Gastrocnemius medialis (tissue), 4 donors: ENCODE measurements around the gene DPEP3. TPM values are rescaled to one million over a fixed set of nuclear protein-coding genes. Genes with fewer than 3 reads are reported as not detected.

Source experiments
- ATAC-seq, 2 donors: fragments of 150-250 bp; one replicate each; pipeline ENCODE4 v1.9.1; 2016
- DNase-seq, 2 donors: peaks; one replicate each; pipeline ENCODE4 v3.0.0-alpha.2; 2019
- H3K27ac ChIP-seq, 4 donors: fragments of 200-600 bp; sonication (generic); 1 replicate in 1 of 4; 2 replicates in 3 of 4; pipeline ENCODE4 v1.5.1; 2016 to 2018; ENCODE audit warnings: mild to moderate bottlenecking in 2 of 4, moderate library complexity in 1 of 4
- H3K27me3 ChIP-seq, 3 donors: fragments of 200-600 bp; sonication (generic) in 2 of 3; 1 replicate in 1 of 3; 2 replicates in 2 of 3; pipeline versions ENCODE4 v1.5.1 to v1.6.0; 2016 to 2019; ENCODE audit warnings: mild to moderate bottlenecking in 1 of 3, moderate library complexity in 1 of 3
- H3K36me3 ChIP-seq, 2 donors: fragments of 200-600 bp; sonication (generic) in 1 of 2; one replicate each; pipeline ENCODE4 v1.5.1; 2017 to 2018
- H3K4me1 ChIP-seq, 2 donors: fragments of 200-600 bp; sonication (generic) in 1 of 2; one replicate each; pipeline ENCODE4 v1.5.1; 2016 to 2017; ENCODE audit warnings: mild to moderate bottlenecking in 2 of 2
- H3K4me3 ChIP-seq, 4 donors: fragments of 200-600 bp; sonication (generic) in 3 of 4; 1 replicate in 1 of 4; 2 replicates in 3 of 4; pipeline ENCODE4 v1.5.1; 2016 to 2019; ENCODE audit warnings: mild to moderate bottlenecking in 2 of 4
- H3K9me3 ChIP-seq, 3 donors: fragments of 200-600 bp; sonication (generic) in 2 of 3; 1 replicate in 1 of 3; 2 replicates in 2 of 3; pipeline ENCODE4 v1.5.1; 2016 to 2019
- POLR2A ChIP-seq, 2 donors: fragments of 450-650 bp; IDR thresholded peaks; one replicate each; pipeline ENCODE4 v1.6.1; 2017; ENCODE audit warnings: antibody characterized with exemption in 2 of 2, mild to moderate bottlenecking in 2 of 2, moderate library complexity in 2 of 2
- in situ Hi-C, 4 donors: fragments of 200-750 bp; cut with MboI; loops; one replicate each; pipeline versions ENCODE4 v1.15.0 to v1.8.0; 2017; ENCODE audit warnings: low sequenced_read_pairs in 4 of 4
- intact Hi-C: fragments of 100-400 bp; cut with DNase I; formaldehyde crosslinking; loops from one replicate; pipeline ENCODE4 v1.15.1; 2023; ENCODE audit warnings: low total_unique reads
- total RNA-seq, 4 donors: library from RNA; depleted of rRNA; stranded (reverse); fragments of >200 nt; gene quantifications; one replicate each; pipeline versions ENCODE4 v1.1.0 to v1.2.3, GENCODE V29; 2016
- TF ChIP-seq, protein P1 (sequence below), 5 experiments: fragments of 450-650 bp in 3 of 5; fragments of 200-600 bp in 2 of 5; sonication (generic) in 2 of 5; IDR thresholded peaks in 4 of 5; conservative IDR thresholded peaks in 1 of 5; 1 replicate in 4 of 5; 2 replicates in 1 of 5; pipeline ENCODE4 v1.5.1; 2016 to 2019; ENCODE audit warnings: antibody characterized with exemption in 5 of 5, mild to moderate bottlenecking in 3 of 5, moderate library complexity in 3 of 5

Gene DPEP3
- total RNA-seq, 4 donors from 2014 or later: not detected

DNA sequence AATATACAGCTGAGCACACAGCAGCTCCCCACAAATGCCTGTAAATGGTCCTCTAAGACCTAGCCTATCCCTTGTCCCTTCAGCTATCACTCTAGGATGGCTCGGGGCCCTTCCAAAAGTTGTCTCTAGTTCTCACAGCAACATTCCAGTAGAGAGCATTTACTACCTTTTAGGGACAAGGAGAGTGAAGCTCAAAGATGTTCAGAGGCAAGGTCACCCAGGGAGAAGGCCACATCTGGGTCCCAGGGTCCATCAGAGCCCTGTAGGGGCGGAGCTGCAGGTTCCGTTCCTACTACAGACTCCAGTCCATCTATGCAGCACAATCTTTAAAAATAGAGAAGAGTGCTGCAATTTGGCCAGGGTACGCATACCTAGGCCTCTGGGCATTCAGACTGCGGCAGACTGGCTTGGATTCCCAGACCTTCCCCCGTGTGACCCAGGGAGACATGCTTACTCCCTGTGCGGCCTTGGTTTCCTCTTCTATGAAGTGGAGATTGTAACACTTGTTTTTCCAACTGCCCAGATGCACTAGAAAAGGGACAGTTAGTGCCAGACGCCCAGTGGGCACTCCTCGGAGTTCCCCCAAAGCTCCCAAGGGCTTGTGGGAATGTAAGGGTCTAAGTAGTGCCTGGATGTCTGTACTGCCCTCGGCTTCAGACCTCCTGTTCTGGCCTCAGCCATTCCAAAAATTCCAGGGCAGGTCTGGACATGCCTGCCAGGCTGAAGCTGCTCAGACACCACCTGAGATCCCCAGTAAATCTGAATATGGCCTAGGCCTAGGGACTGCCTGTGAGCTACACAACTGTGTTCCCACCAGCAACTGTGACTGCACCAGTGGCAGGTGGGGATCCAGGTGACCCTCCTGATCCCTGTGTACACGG is 14.4 kb downstream of the DPEP3 start:
- TF ChIP-seq POLR2A (IDR thresholded peaks at IDR 0.05): no peak
- TF ChIP-seq, protein P1, sequence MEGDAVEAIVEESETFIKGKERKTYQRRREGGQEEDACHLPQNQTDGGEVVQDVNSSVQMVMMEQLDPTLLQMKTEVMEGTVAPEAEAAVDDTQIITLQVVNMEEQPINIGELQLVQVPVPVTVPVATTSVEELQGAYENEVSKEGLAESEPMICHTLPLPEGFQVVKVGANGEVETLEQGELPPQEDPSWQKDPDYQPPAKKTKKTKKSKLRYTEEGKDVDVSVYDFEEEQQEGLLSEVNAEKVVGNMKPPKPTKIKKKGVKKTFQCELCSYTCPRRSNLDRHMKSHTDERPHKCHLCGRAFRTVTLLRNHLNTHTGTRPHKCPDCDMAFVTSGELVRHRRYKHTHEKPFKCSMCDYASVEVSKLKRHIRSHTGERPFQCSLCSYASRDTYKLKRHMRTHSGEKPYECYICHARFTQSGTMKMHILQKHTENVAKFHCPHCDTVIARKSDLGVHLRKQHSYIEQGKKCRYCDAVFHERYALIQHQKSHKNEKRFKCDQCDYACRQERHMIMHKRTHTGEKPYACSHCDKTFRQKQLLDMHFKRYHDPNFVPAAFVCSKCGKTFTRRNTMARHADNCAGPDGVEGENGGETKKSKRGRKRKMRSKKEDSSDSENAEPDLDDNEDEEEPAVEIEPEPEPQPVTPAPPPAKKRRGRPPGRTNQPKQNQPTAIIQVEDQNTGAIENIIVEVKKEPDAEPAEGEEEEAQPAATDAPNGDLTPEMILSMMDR (IDR thresholded peaks at IDR 0.05 in 4 of 5, conservative IDR thresholded peaks at IDR 0.05 in 1 of 5): no peak
- ATAC-seq (peak; percentile 19 to 33), DNase-seq (peak in 1 of 2 donors; percentile 64)

DNA sequence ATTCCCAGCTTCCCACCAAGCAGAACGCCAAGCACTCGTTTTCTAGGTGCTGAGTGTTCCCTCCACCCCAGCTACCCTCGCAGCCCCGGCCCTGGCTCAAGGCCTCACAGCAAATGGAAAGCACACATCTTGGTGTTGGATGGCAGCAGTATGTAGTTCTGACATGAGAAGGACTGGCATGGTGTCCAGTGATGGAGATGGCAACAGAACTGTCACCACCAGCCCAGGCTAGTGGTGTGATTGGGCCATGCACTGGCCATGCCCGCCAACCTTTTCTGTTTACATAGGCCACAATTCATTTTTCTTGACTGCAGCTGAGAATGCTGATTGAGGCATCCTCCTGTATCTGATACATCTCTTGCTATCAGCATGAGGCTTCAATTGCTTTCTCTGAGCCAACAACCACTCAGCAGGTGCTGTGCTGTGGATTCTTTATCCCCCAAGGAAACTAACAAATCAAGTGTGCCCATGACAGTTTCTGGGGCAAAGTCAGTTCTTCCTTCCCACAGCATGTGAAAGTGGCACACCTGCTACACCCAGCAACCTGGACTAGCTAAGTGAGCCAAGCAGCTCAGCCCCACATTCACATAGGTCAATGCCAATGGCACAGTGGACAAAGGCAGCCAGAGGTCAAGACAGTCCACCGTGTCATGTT is 15.7 kb downstream of the DPEP3 start:
- Histone ChIP-seq H3K4me3 (peak overlapping the region in 1 of 4 donors; percentile 5), H3K4me1 (peaks cover 82 to 84% of the 10 kb centered on the region in 2 donors), H3K27ac (peak overlapping the region; percentile 87 to 95 (median 89)), H3K9me3 (no peaks in the 10 kb centered on the region), H3K27me3 (no peaks in the 10 kb centered on the region), H3K36me3 (no peaks in the 10 kb centered on the region)
- ATAC-seq: no peak
- TF ChIP-seq, protein P1 (IDR thresholded peaks at IDR 0.05 in 4 of 5, conservative IDR thresholded peaks at IDR 0.05 in 1 of 5): no peak
- TF ChIP-seq POLR2A (IDR thresholded peaks at IDR 0.05): no peak
- DNase-seq: no peak
- in situ Hi-C loops (no loop called here), intact Hi-C loops (no loop called here)

More for the DNA sequence above, 14.4 kb downstream of the DPEP3 start:
- in situ Hi-C loops (no loop called here), intact Hi-C loops (loop anchor here (2.0 kb wide), 1 partner anchor 21 kb away; no protein-coding TSS in a partner anchor)
- peak overlapping the region in 3 of 4 donors; percentile 69 to 80 (median 80) for H3K4me3 ChIP-seq
- H3K27me3 ChIP-seq: no peaks in the 10 kb centered on the region
- no peaks in the 10 kb centered on the region for H3K9me3 ChIP-seq
- H3K4me1 ChIP-seq: peaks cover 69 to 71% of the 10 kb centered on the region in 2 donors
- H3K27ac ChIP-seq: peak overlapping the region; percentile 87 to 95 (median 89)
- H3K36me3 ChIP-seq: no peaks in the 10 kb centered on the region

DNA sequence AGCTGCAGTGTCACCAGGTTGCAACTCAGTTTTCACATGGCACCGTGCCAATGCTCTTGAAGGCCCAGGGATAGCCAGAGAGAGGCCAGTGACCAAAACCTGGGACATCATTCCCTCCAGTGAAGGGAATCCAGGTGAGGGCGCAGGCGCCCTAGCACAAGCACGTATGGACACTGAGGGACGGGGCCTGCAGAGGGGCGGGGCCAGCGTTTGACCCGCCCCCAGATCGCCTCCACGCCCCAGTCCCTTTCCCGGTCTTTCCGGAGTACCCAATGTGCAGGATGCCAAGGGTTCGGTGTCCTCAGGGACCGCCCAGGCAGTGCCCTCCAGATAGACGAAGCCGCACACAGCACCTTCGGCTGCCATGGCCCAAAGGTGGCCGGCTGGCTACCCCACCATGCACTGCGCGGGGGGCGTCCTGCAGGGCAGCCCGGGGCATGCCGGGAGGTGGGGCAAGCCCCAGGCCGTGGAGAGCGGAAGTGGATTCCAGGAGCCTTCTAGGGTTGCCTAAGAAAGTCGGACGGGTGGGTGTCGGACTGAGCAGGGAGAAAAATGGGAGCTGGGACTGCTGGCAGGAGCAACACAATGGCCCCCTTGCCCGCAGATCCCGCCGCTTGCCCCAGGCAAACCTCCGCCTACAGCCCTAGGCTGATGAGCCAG is 16.5 kb downstream of the DPEP3 start:
- H3K4me3 ChIP-seq: peak overlapping the region in 2 of 4 donors; percentile 5 to 11
- in situ Hi-C loops (no loop called here), intact Hi-C loops (no loop called here)
- peak overlapping the region; percentile 87 to 95 (median 89) for H3K27ac ChIP-seq
- DNase-seq: peak in 1 of 2 donors; percentile 64
- peaks cover 90 to 91% of the 10 kb centered on the region in 2 donors for H3K4me1 ChIP-seq
- no peaks in the 10 kb centered on the region for H3K27me3 ChIP-seq
- ATAC-seq: peak in 1 of 2 donors; percentile 4
- no peaks in the 10 kb centered on the region for H3K9me3 ChIP-seq
- TF ChIP-seq, protein P1 (IDR thresholded peaks at IDR 0.05 in 4 of 5, conservative IDR thresholded peaks at IDR 0.05 in 1 of 5): no peak
- TF ChIP-seq POLR2A (IDR thresholded peaks at IDR 0.05): no peak
- no peaks in the 10 kb centered on the region for H3K36me3 ChIP-seq

DNA sequence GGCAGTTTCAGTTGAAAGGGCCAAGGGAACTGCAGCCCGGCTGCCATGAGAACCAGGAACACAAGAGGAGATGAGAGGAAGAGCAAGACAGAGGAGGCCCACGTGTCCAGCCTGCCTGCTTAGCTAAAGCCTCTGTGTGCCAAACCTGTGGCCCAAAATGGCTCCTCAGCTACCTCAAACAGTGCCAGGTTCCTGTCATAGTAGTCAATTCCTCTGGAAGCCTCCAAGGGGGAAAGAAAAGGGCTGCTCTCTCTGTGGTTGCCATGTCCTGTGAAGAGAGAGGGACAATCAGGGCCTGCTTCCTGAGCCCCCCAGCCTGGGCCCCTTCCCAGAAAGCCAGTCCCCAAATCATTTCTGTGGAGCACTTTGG is 17.0 kb downstream of the DPEP3 start:
- intact Hi-C loops: no loop called here
- H3K4me3 ChIP-seq: no peak overlapping the region

More for the DNA sequence above, 17.0 kb downstream of the DPEP3 start:
- peak overlapping the region; percentile 87 to 95 (median 89) for H3K27ac ChIP-seq
- no peaks in the 10 kb centered on the region for H3K9me3 ChIP-seq
- DNase-seq: no peak
- H3K4me1 ChIP-seq: peaks cover 93 to 96% of the 10 kb centered on the region in 2 donors
- H3K36me3 ChIP-seq: no peaks in the 10 kb centered on the region
- in situ Hi-C loops: no loop called here
- no peaks in the 10 kb centered on the region for H3K27me3 ChIP-seq
- no peak for TF ChIP-seq POLR2A (IDR thresholded peaks at IDR 0.05)
- TF ChIP-seq, protein P1 (IDR thresholded peaks at IDR 0.05 in 4 of 5, conservative IDR thresholded peaks at IDR 0.05 in 1 of 5): no peak
- ATAC-seq: no peak
